ENCODE measurements around the gene ABHD16B.
"Not testable (repeated sequence)": the region's sequence is repeated elsewhere in the genome, so short reads cannot be mapped to it uniquely, and the experiment has no call there.

The ABHD16B gene

DNA sequence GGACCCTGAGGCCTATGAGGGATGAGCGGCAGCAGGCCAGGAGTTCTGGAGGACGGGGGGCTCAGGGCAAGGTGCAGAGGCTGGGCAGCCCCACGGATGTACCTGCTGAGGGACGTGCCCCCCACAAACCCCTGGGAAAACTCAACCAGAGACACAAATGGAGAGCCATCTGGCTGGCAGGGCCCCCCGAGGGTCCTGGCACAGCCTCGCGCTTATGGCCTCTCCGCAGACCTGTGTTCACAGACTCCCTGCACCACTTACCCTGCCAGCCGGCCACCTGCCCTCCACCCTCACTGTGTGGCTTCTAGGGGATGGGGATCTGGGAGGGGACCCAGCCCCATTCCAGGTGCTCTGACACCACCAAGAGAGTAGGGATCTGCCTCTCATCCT lies 26.8 kb upstream of the ABHD16B start:
- no peak overlapping the region for H3K4me3 ChIP-seq (ENCODE audit: low read depth, low read length)

DNA sequence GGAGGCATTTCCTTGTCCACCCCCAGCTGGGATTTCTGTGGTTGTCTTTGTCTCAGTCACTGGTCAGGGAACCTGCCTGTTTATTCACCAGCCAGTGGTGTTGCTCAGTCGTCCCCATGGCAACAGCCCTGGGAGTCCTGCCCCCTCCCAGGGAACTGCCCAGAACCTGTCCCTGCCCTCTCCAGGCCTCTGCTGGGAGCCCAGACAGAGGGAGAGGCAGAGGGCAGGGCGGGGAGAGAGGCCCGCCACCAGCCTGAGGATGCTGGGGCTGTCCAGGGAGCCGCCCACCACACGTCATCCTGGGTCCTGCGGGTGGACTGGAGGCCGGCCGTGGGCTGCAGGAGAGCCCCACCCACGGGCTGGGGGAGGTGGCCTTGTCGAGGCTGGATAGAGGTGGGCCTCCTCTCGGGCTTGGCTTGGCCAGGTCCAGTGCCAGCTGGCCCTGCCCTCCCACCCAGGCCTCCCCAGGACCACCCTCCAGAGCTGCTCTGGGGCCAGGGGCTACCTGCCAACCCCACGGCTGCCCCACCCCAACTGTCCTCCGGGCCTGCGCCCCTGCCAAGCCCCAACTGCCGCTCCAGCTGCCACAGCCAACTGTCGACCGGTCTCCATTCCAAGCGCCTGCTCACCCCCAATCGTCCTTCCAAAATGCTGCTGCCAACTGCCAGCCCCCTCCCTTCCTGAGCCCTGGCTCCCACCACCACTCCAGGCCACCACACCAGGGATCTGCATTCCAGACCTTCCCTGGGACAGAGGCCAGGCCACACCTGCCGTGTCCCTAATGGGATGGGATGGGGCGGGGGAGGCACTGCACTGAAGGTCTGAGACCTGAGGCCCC lies 26.1 kb upstream of the ABHD16B start:
- no peak overlapping the region for H3K4me3 ChIP-seq (ENCODE audit: low read depth, low read length)

- no peak overlapping the region for H3K4me3 ChIP-seq (ENCODE audit: low read depth, low read length)
These were observed 24.6 kb upstream of the ABHD16B start for GRCh38 chr20:63836458-63837344.

GRCh38 chr20:63837479-63837878 lies 23.8 kb upstream of the ABHD16B start:
- no peak overlapping the region for H3K4me3 ChIP-seq (ENCODE audit: low read depth, low read length)

- H3K4me3 ChIP-seq (ENCODE audit: low read depth, low read length): no peak overlapping the region
These were observed 21.7 kb upstream of the ABHD16B start for GRCh38 chr20:63839620-63840019.

- H3K4me3 ChIP-seq (ENCODE audit: low read depth, low read length): no peak overlapping the region
These were observed 20.9 kb upstream of the ABHD16B start for GRCh38 chr20:63840405-63840828.

DNA sequence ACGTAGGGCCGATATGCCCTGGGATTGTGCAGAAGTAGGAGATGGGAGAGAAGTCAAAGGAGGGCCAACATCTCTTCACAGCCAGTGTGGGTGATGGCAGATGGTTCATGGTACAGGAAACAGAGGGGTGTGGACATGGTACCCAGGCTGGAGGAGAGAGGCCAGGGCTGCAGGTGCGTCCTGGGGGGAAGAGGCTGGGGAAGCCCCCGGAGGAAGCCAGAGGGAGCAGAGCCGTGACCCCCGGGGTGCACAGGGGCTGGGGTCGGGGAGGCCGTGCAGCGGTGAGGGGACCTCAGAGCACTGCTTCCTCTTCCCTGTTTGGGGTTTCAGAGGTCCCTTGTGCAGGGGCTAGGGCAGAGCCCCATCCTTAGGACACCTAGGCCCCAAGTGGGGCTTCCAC lies 19.0 kb upstream of the ABHD16B start:
- H3K4me3 ChIP-seq (ENCODE audit: low read depth, low read length): no peak overlapping the region

DNA sequence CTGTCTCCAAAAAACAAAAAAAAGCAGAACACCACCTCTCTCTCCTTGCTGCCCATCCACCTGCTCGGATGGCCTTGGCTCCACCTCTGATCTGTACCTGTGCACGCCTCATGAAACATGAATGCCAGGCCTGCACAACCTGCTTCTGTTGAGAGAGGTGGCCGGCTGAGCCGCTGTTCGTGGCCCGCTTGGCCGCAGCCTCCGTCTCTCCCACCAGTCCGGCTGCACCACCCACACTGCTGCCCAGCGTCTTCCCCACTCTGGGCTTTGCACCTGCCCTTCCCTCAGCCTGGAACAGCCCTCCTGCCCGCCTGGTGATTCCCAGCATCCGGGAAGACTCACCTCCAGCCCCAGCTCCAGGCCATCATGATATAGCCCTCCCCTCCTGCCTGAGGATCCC lies 18.1 kb upstream of the ABHD16B start:
- no peak overlapping the region for H3K4me3 ChIP-seq (ENCODE audit: low read depth, low read length)

DNA sequence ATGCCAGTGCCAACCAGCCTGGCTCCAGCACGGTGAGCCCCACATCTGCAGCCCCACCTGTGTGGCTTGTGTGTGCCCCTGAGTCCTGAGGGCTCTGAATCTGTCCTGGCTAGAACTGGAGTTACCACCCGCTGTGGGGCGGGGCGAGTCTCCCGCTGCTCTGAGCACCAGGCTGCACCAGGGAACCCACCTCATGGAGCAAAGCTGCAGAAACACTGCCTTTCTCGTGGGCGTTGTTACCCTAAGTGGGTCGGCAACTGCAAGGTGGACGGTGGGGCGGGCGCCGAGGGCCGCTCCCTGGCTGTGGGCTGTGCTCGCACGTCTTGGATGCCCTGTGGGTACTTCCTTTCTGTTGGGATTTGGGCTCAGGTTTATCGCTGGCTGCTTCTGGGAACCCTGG lies 17.5 kb upstream of the ABHD16B start:
- no peak overlapping the region for H3K4me3 ChIP-seq (ENCODE audit: low read depth, low read length)

GRCh38 chr20:63844511-63844991 lies 16.7 kb upstream of the ABHD16B start:
- no peak overlapping the region for H3K4me3 ChIP-seq (ENCODE audit: low read depth, low read length)

GRCh38 chr20:63846128-63846771 lies 15.0 kb upstream of the ABHD16B start:
- H3K4me3 ChIP-seq (ENCODE audit: low read depth, low read length): peak overlapping the region; percentile 8

DNA sequence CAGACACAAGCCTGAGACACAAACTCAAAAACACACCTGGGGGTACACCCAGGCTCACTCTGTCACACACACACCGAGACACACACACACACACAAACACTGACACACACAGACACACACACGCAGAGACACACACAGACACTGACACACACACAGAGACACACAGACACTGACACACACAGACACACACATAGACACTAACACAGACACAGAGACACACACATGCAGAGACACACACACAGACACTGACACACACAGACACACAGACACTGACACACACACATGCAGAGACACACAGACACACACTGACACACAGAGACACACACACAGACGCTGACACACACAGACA lies 14.4 kb upstream of the ABHD16B start:
- H3K4me3 ChIP-seq (ENCODE audit: low read depth, low read length): no peak overlapping the region

GRCh38 chr20:63847237-63848002 lies 13.9 kb upstream of the ABHD16B start:
- no peak overlapping the region for H3K4me3 ChIP-seq (ENCODE audit: low read depth, low read length)

GRCh38 chr20:63848003-63848911 lies 13.0 kb upstream of the ABHD16B start:
- H3K4me3 ChIP-seq (ENCODE audit: low read depth, low read length): no peak overlapping the region

GRCh38 chr20:63850689-63851547 lies 10.4 kb upstream of the ABHD16B start:
- H3K4me3 ChIP-seq (ENCODE audit: low read depth, low read length): no peak overlapping the region

- H3K4me3 ChIP-seq (ENCODE audit: low read depth, low read length): not testable (repeated sequence)
These were observed 9.8 kb upstream of the ABHD16B start for GRCh38 chr20:63851548-63851943.

GRCh38 chr20:63853733-63854068 lies 7.6 kb upstream of the ABHD16B start:
- not testable (repeated sequence) for H3K4me3 ChIP-seq (ENCODE audit: low read depth, low read length)

DNA sequence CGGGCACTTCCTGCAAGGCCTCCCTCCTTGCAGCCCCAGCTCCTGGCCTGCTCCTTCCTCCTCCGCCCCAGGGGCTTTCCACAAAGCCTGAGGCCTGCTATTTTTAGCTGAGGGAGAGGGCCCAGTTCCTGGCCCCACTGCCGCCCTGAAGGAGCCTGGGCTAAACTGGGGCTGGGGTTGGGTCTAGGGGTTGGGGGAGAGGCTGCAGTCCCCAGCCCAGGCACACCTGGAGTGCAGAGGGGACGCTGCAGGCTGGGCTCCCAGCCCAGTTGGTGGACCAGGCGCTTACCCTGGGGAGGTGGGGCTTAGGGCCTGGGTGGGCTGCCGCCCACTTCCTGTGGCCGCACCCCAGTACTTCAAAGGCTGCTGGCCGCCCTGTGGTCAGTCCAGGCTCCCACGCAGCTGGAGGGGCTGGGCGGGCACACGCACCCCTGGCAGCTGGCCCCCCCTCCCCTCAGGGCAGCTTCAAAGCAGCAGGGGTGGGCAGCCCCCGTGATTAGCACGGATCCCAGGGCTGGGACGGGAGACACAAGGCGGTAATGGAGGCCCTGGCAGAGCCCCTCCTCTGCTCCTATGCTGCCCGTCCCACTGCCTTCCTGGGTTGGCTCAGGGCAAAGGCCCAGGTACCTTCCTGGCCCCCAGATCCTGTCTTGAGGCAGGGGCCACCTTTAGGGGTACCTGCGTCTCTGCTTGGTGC lies 7.1 kb upstream of the ABHD16B start:
- no peak overlapping the region for H3K4me3 ChIP-seq (ENCODE audit: low read depth, low read length)

Measured in iPS-11a (cell line).